ENCODE measurements around the gene CPEB1. TPM values are rescaled to one million over a fixed set of nuclear protein-coding genes. Genes with fewer than 3 reads are reported as not detected.

Gene CPEB1
- total RNA-seq, 4 donors from 2014 or later, result 1.7 to 8.2 (median 3.0) TPM

DNA sequence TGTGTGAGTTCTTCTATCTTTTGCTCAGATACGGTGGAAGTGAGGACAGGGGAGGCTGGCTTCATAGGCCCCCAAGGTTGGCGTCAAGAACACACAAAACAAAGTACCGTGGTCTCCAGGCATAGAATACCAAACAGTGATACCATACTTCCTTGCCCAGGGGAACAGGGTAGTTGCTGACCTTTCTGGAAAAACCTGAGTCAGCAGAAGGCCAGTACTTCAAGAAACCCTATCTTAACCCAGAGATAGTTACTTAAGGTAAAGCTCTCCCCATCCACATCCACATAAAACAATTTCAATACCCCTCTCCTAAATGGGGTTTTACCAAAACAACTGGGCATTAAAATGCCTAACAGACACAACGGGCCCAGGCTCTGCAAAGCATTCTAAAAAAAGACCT lies 77.3 kb downstream of the CPEB1 start:
- TF ChIP-seq, protein P1, sequence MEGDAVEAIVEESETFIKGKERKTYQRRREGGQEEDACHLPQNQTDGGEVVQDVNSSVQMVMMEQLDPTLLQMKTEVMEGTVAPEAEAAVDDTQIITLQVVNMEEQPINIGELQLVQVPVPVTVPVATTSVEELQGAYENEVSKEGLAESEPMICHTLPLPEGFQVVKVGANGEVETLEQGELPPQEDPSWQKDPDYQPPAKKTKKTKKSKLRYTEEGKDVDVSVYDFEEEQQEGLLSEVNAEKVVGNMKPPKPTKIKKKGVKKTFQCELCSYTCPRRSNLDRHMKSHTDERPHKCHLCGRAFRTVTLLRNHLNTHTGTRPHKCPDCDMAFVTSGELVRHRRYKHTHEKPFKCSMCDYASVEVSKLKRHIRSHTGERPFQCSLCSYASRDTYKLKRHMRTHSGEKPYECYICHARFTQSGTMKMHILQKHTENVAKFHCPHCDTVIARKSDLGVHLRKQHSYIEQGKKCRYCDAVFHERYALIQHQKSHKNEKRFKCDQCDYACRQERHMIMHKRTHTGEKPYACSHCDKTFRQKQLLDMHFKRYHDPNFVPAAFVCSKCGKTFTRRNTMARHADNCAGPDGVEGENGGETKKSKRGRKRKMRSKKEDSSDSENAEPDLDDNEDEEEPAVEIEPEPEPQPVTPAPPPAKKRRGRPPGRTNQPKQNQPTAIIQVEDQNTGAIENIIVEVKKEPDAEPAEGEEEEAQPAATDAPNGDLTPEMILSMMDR (IDR thresholded peaks at IDR 0.05; ENCODE audit: low read depth), result no peak

DNA sequence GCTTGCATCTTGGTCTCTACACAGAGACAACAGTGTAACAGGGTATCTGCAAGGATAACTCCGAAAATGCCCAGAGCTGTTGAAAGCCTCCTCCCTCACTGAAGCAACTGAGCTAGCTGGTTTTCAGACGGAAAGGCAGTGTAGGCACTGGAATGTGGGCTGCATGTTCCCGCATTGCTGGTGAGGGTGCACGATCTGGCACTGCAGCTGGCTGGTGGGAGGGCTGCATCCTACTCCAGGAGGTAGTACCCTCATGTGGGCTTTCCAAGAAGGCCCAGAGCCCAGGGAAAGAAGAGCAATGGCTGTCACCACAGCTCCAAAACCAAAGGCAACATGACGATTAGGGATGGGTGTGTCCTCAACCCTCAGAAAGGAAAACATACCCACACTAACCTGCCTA lies 78.2 kb downstream of the CPEB1 start:
- TF ChIP-seq, protein P1 (IDR thresholded peaks at IDR 0.05; ENCODE audit: low read depth), result no peak

DNA sequence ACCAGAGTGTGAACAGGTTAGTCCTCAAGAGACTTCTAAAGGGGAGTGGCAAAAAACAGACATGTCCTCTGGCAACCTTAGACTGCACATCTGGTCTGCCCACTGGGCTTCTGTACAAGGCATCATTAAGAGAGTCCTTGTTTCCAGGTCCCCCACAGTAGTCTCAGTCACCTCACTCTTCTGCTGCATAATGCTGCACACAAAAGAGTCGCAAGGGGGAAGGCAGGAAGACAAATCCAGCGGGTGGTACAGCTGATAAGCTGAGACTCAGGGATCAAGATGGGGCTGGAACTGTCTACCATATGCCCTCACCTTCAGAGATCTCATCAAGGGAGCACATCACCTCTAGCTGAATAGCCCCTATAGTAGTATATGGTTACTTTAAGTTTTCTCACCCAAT lies 79.5 kb downstream of the CPEB1 start:
- TF ChIP-seq, protein P1 (IDR thresholded peaks at IDR 0.05; ENCODE audit: low read depth), result no peak

DNA sequence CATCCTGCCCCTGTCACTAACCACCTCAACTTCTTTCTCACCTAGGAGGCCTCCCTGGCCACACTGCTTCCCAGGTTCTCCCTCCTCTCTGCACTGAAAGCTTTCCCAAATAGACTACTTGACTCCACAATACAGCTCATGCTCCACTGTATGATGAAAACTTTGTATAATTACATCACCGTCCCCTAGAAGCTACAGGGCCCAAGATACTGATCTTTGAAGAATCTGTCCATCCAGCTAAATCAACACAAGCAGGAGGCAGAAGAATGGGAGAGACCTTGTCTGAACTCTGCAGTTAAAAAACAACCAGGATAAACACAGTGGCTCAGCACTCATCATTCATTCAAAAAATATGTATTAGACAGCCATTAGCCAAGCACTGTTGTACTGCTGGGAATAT lies 80.5 kb downstream of the CPEB1 start:
- TF ChIP-seq, protein P1 (IDR thresholded peaks at IDR 0.05; ENCODE audit: low read depth), result no peak

DNA sequence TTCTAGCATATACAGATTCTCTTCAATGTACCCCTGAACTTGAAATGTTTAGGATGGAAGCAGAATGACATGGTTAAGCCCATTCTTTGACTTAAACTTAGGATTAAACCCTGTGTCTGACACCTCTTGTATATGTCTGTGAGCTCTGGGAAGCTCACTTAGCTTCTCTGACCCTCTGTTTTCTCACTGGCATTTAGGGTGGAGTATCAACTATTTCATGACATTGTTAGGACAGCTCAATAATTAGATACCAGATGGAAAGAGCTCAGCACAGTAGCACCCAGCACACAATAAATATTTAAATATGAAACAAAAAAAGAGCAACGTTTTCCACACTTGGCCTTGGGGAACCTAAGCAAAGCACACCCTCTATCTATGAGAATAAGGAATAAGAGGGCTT lies 88.7 kb downstream of the CPEB1 start:
- TF ChIP-seq, protein P1 (IDR thresholded peaks at IDR 0.05; ENCODE audit: low read depth), result no peak

DNA sequence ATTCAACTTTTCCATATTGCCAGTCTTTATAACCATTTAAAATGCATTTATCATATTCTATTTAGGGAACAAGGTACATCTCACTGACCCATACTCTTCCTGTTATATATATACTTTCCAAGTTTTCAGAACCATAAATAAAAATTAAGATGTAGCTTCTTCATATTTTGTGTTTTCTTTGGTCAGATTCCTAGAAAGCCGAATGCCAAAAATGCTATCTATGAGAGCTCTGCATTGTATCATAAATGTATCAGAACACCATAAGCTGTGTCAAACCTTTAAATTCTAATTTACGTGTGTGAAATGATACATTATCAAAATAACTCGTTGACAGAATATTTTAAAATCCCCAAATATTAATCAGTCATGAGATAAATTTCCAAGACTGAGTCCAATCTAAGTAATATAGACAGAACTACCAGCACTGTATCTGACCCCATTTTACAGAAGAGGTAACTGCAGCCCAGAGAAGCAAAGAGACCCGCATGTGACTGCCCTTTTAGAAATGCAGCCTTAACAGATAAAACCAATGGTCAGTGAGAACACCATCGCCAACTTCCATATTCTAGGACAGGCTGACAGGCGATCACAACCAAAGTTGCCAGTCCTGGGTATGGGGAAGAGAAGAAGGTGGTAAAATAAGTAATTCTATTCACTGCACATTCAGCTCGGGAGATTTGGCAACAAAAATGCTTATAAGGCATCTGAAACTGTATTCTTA lies 90.7 kb downstream of the CPEB1 start:
- TF ChIP-seq, protein P1 (IDR thresholded peaks at IDR 0.05; ENCODE audit: low read depth), result no peak

DNA sequence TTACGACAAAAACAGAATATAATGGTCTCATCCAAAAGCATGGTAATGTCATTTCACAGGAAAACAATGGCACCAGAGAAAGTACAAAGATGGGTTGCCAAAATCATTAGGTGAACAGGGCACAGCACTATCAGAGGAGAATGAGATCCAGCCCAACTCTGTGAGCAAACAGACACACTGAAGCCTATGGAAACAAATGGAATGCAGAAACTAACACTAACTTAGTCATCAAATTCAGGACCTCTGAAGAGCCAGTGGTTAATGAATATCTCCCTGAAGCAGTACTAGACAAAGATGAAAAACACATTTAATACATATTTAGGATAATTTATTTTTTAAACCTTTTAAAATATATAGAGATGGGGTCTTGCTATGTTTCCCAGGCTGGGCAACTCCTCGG lies 92.3 kb downstream of the CPEB1 start:
- TF ChIP-seq, protein P1 (IDR thresholded peaks at IDR 0.05; ENCODE audit: low read depth), result no peak

Measured in subcutaneous adipose tissue (tissue), 4 donors.